ENCODE measurements around the gene TAS2R3.
A peak's percentile ranks its signal among the peaks of the same experiment; 100 is the strongest.

TAS2R3 gene

DNA sequence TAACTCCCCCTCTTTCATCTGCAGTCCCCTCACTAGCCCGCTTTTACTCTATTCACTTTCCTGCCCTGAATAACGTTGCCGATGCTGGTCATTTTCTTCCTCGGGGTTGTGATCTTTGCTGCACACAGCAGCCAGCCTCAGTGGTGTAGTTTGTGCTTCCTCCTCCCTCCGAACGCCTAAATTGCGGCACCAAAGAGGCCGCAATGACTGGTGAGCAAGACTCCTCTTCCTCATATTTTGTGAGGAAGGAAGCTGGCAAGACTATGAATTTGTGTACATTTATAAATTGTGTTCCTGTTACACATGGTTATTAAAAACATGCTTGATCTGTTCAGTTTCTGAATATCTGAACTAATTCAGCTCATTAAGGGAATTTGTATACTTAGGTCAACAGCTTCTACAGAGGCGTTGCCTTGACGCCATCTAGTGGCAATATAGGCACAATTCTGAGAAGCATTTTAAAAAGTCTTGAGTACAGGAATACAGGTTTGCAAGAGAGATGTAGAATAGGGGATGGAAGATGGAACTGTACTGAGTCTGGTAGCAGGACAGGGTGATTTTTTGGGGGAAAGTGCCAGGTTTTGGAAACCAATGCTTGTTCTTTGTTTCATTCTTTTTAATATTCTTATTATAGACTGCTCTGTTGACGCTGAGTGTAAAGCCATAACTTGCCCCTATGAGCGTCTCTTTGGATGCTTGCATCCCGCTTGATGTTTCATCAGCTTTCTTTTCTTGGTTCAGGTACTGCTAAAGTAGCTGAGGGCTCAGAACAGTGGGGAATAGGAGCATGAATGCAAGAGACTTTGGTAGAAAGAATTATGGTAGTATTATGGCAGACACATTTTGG is 22.0 kb downstream of the TAS2R3 start:
- H3K4me2 ChIP-seq (ENCODE audit: insufficient read depth, low read length, poor library complexity, severe bottlenecking) = no peak overlapping the region
- no peaks in the 10 kb centered on the region for H3K27me3 ChIP-seq (ENCODE audit: control insufficient read depth in 3 of 3, insufficient read depth in 3 of 3, low read depth in 1 of 3, low read length in 3 of 3)
- H3K9me3 ChIP-seq (replicated peaks in 1 of 2; ENCODE audit: control insufficient read depth in 2 of 2, insufficient read depth in 1 of 2, low read depth in 1 of 2, low read length in 2 of 2) = no peaks in the 10 kb centered on the region
- no peaks in the 10 kb centered on the region for H3K79me1 ChIP-seq (ENCODE audit: low read depth, low read length)
- H2BK5ac ChIP-seq (ENCODE audit: low read length) = no peak overlapping the region
- no peak overlapping the region for H4K8ac ChIP-seq (ENCODE audit: low read depth, low read length)
- no CpG with 5 or more reads among the region's 13 CpGs for WGBS, 2 donors (ENCODE audit: extremely low coverage in 2 of 2, insufficient read length in 2 of 2, insufficient replicate concordance in 1 of 2)
- no peak overlapping the region for H2AFZ ChIP-seq (ENCODE audit: low read length)
- no peak overlapping the region for H3K4me3 ChIP-seq (ENCODE audit: low read length in 2 of 2)
- H2AK5ac ChIP-seq (ENCODE audit: low read depth, low read length) = no peak overlapping the region
- H3K14ac ChIP-seq (ENCODE audit: low read length) = no peak overlapping the region
- no peak overlapping the region for H2BK120ac ChIP-seq (ENCODE audit: low read depth, low read length)
- no peak overlapping the region for H3K18ac ChIP-seq (ENCODE audit: low read length)
- no peak overlapping the region for H2BK15ac ChIP-seq (ENCODE audit: low read length)
- peaks cover 7 to 28% of the 10 kb centered on the region in 2 donors for H3K36me3 ChIP-seq (replicated peaks in 1 of 2; ENCODE audit: control insufficient read depth in 2 of 2, insufficient read depth in 2 of 2, low read length in 2 of 2)
- H3K23ac ChIP-seq (ENCODE audit: low read depth, low read length, poor library complexity) = no peak overlapping the region
- no peak overlapping the region for H4K91ac ChIP-seq (ENCODE audit: low read depth, low read length, poor library complexity)
- no peak overlapping the region for H3K4ac ChIP-seq (ENCODE audit: low read length)
- DNase-seq (ENCODE audit: low spot score) = peak; percentile 17
- H2BK12ac ChIP-seq (ENCODE audit: low read length) = no peak overlapping the region
- no peaks in the 10 kb centered on the region for H3K4me1 ChIP-seq (ENCODE audit: control insufficient read depth in 2 of 2, insufficient read depth in 1 of 2, low read depth in 1 of 2, low read length in 2 of 2)
- H3K9ac ChIP-seq (ENCODE audit: low read depth, low read length, poor library complexity) = no peak overlapping the region
- no peak overlapping the region for H3K27ac ChIP-seq (replicated peaks; ENCODE audit: low read length)

DNA sequence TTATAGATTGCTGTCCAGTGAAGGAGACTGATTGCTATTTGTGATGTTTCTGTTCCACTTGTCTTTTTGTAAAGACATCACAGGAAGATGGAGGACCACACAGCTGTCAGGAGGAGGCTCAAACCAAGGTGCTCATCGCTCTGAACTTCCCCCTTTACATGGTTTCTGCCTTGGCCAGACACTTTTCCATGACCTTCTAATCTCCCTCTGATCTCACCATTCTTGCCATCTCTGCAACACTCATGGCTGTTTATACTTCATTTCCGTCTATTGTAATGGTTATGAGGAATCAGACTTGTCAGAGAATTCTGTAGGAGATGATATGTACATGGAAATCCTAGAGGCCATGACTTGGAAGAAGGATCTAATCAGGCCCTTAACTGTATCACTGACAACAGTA is 24.4 kb downstream of the TAS2R3 start:
- H4K8ac ChIP-seq (ENCODE audit: low read depth, low read length) = no peak overlapping the region
- no peaks in the 10 kb centered on the region for H3K4me1 ChIP-seq (ENCODE audit: control insufficient read depth in 2 of 2, insufficient read depth in 1 of 2, low read depth in 1 of 2, low read length in 2 of 2)
- no peak overlapping the region for H3K23ac ChIP-seq (ENCODE audit: low read depth, low read length, poor library complexity)
- no peak overlapping the region for H2BK5ac ChIP-seq (ENCODE audit: low read length)
- H3K4me3 ChIP-seq (ENCODE audit: low read length in 2 of 2) = no peak overlapping the region
- no peak overlapping the region for H2BK15ac ChIP-seq (ENCODE audit: low read length)
- H2AFZ ChIP-seq (ENCODE audit: low read length) = no peak overlapping the region
- H3K27ac ChIP-seq (replicated peaks; ENCODE audit: low read length) = no peak overlapping the region
- no CpG with 5 or more reads among the region's 2 CpGs for WGBS, 2 donors (ENCODE audit: extremely low coverage in 2 of 2, insufficient read length in 2 of 2, insufficient replicate concordance in 1 of 2)
- H3K27me3 ChIP-seq (ENCODE audit: control insufficient read depth in 3 of 3, insufficient read depth in 3 of 3, low read depth in 1 of 3, low read length in 3 of 3) = no peaks in the 10 kb centered on the region
- H3K14ac ChIP-seq (ENCODE audit: low read length) = no peak overlapping the region
- no peak for DNase-seq (ENCODE audit: low spot score)
- H3K18ac ChIP-seq (ENCODE audit: low read length) = no peak overlapping the region
- H4K91ac ChIP-seq (ENCODE audit: low read depth, low read length, poor library complexity) = no peak overlapping the region
- H3K79me1 ChIP-seq (ENCODE audit: low read depth, low read length) = no peaks in the 10 kb centered on the region
- H3K4ac ChIP-seq (ENCODE audit: low read length) = no peak overlapping the region
- H2BK12ac ChIP-seq (ENCODE audit: low read length) = no peak overlapping the region
- H3K4me2 ChIP-seq (ENCODE audit: insufficient read depth, low read length, poor library complexity, severe bottlenecking) = no peak overlapping the region
- no peaks in the 10 kb centered on the region for H3K9me3 ChIP-seq (replicated peaks in 1 of 2; ENCODE audit: control insufficient read depth in 2 of 2, insufficient read depth in 1 of 2, low read depth in 1 of 2, low read length in 2 of 2)
- no peak overlapping the region for H3K9ac ChIP-seq (ENCODE audit: low read depth, low read length, poor library complexity)
- peaks cover 9 to 29% of the 10 kb centered on the region in 2 donors for H3K36me3 ChIP-seq (replicated peaks in 1 of 2; ENCODE audit: control insufficient read depth in 2 of 2, insufficient read depth in 2 of 2, low read length in 2 of 2)
- H2AK5ac ChIP-seq (ENCODE audit: low read depth, low read length) = no peak overlapping the region
- no peak overlapping the region for H2BK120ac ChIP-seq (ENCODE audit: low read depth, low read length)

DNA sequence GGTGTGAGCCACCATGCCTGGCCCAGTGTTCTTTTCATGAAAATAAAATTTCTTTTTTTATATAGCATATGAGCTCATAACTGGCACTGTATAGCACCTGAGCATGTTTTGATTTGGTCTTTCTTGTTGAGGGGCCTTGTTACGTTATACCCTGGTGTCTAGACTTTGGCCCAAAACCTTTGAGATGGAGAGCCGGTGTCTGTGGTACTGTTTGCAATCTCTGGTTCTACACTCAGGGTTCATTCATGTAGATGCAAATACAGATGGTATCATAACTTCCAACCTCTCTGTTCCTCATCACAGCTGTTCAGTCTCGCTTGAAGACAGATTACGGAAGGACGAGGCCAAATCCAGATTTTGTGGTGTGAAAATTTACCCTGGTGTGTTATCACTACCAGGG is 26.0 kb downstream of the TAS2R3 start, which contains the start of gene TAS2R5:
Gene TAS2R5, plus strand, starts transcription at position 301 of the 400 bp plus-strand sequence. CDS start 145 bp downstream, outside the sequence.
- no peak for DNase-seq (ENCODE audit: low spot score)
- no peak within 1 kb of the TSS for H3K4ac ChIP-seq (ENCODE audit: low read length)
- no peaks in the 10 kb centered on the region for H3K9me3 ChIP-seq (replicated peaks in 1 of 2; ENCODE audit: control insufficient read depth in 2 of 2, insufficient read depth in 1 of 2, low read depth in 1 of 2, low read length in 2 of 2)
- H2AK5ac ChIP-seq (ENCODE audit: low read depth, low read length) = no peak within 1 kb of the TSS
- no peak within 1 kb of the TSS for H3K9ac ChIP-seq (ENCODE audit: low read depth, low read length, poor library complexity)
- H2AFZ ChIP-seq (ENCODE audit: low read length) = no peak within 1 kb of the TSS
- no peaks in the 10 kb centered on the region for H3K4me1 ChIP-seq (ENCODE audit: control insufficient read depth in 2 of 2, insufficient read depth in 1 of 2, low read depth in 1 of 2, low read length in 2 of 2)
- no CpG with 5 or more reads among the region's 5 CpGs for WGBS, 2 donors (ENCODE audit: extremely low coverage in 2 of 2, insufficient read length in 2 of 2, insufficient replicate concordance in 1 of 2)
- H3K27ac ChIP-seq (replicated peaks; ENCODE audit: low read length) = no peak within 1 kb of the TSS
- H3K4me2 ChIP-seq (ENCODE audit: insufficient read depth, low read length, poor library complexity, severe bottlenecking) = no peak within 1 kb of the TSS
- no peak within 1 kb of the TSS for H2BK12ac ChIP-seq (ENCODE audit: low read length)
- no peak within 1 kb of the TSS for H2BK15ac ChIP-seq (ENCODE audit: low read length)
- no peak within 1 kb of the TSS for H4K91ac ChIP-seq (ENCODE audit: low read depth, low read length, poor library complexity)
- no peak within 1 kb of the TSS for H3K18ac ChIP-seq (ENCODE audit: low read length)
- no peaks in the 10 kb centered on the region for H3K27me3 ChIP-seq (ENCODE audit: control insufficient read depth in 3 of 3, insufficient read depth in 3 of 3, low read depth in 1 of 3, low read length in 3 of 3)
- no peak within 1 kb of the TSS for H2BK5ac ChIP-seq (ENCODE audit: low read length)
- H3K79me1 ChIP-seq (ENCODE audit: low read depth, low read length) = no peaks in the 10 kb centered on the region
- no peak within 1 kb of the TSS for H3K14ac ChIP-seq (ENCODE audit: low read length)
- no peak within 1 kb of the TSS for H4K8ac ChIP-seq (ENCODE audit: low read depth, low read length)
- H3K4me3 ChIP-seq (ENCODE audit: low read length in 2 of 2) = no peak within 1 kb of the TSS
- H3K23ac ChIP-seq (ENCODE audit: low read depth, low read length, poor library complexity) = no peak within 1 kb of the TSS
- no peak within 1 kb of the TSS for H2BK120ac ChIP-seq (ENCODE audit: low read depth, low read length)
- peaks cover 9 to 29% of the 10 kb centered on the region in 2 donors for H3K36me3 ChIP-seq (replicated peaks in 1 of 2; ENCODE audit: control insufficient read depth in 2 of 2, insufficient read depth in 2 of 2, low read length in 2 of 2)

- H2BK5ac ChIP-seq (ENCODE audit: low read length) = no peak overlapping the region
- no peaks in the 10 kb centered on the region for H3K79me1 ChIP-seq (ENCODE audit: low read depth, low read length)
- no peak overlapping the region for H3K9ac ChIP-seq (ENCODE audit: low read depth, low read length, poor library complexity)
- H2BK12ac ChIP-seq (ENCODE audit: low read length) = no peak overlapping the region
- no peaks in the 10 kb centered on the region for H3K4me1 ChIP-seq (ENCODE audit: control insufficient read depth in 2 of 2, insufficient read depth in 1 of 2, low read depth in 1 of 2, low read length in 2 of 2)
- no peak overlapping the region for H3K23ac ChIP-seq (ENCODE audit: low read depth, low read length, poor library complexity)
- no peak overlapping the region for H4K91ac ChIP-seq (ENCODE audit: low read depth, low read length, poor library complexity)
- no peak for DNase-seq (ENCODE audit: low spot score)
- no peak overlapping the region for H4K8ac ChIP-seq (ENCODE audit: low read depth, low read length)
- H3K27me3 ChIP-seq (ENCODE audit: control insufficient read depth in 3 of 3, insufficient read depth in 3 of 3, low read depth in 1 of 3, low read length in 3 of 3) = no peaks in the 10 kb centered on the region
- no peak overlapping the region for H2AFZ ChIP-seq (ENCODE audit: low read length)
- H3K4me2 ChIP-seq (ENCODE audit: insufficient read depth, low read length, poor library complexity, severe bottlenecking) = no peak overlapping the region
- no peak overlapping the region for H2AK5ac ChIP-seq (ENCODE audit: low read depth, low read length)
- H2BK120ac ChIP-seq (ENCODE audit: low read depth, low read length) = no peak overlapping the region
- H3K36me3 ChIP-seq (replicated peaks in 1 of 2; ENCODE audit: control insufficient read depth in 2 of 2, insufficient read depth in 2 of 2, low read length in 2 of 2) = peaks cover 9 to 25% of the 10 kb centered on the region in 2 donors
- no peak overlapping the region for H3K14ac ChIP-seq (ENCODE audit: low read length)
- no peak overlapping the region for H3K18ac ChIP-seq (ENCODE audit: low read length)
- no peak overlapping the region for H3K4ac ChIP-seq (ENCODE audit: low read length)
- H2BK15ac ChIP-seq (ENCODE audit: low read length) = no peak overlapping the region
- no peaks in the 10 kb centered on the region for H3K9me3 ChIP-seq (replicated peaks in 1 of 2; ENCODE audit: control insufficient read depth in 2 of 2, insufficient read depth in 1 of 2, low read depth in 1 of 2, low read length in 2 of 2)
- no peak overlapping the region for H3K4me3 ChIP-seq (ENCODE audit: low read length in 2 of 2)
- no peak overlapping the region for H3K27ac ChIP-seq (replicated peaks; ENCODE audit: low read length)
- WGBS, 2 donors (ENCODE audit: extremely low coverage in 2 of 2, insufficient read length in 2 of 2, insufficient replicate concordance in 1 of 2) = no CpG with 5 or more reads among the region's 2 CpGs
Measured at GRCh38 chr7:141792526-141792925, 28.6 kb downstream of the TAS2R3 start.
